DOHH2 (cell line): ENCODE results near the gene RAF1.

Experiments used
- H3F3A ChIP-seq: fragments of 200-600 bp; sonication (generic), shearing (Covaris generic); 2 replicates; pipeline ENCODE4 v1.6.0; 2016; ENCODE audit warnings: antibody characterized with exemption, mild to moderate bottlenecking; ENCODE audit not compliant: control insufficient read depth, insufficient read depth
- H3K27ac ChIP-seq: fragments of 200-600 bp; sonication (generic); 2 replicates; pipeline ENCODE4 v1.5.1; 2014; ENCODE audit warnings: low read depth, mild to moderate bottlenecking, low read length, moderate library complexity
- H3K27me3 ChIP-seq: fragments of 200-600 bp; sonication (generic); 2 replicates; pipeline ENCODE4 v1.6.1; 2014; ENCODE audit warnings: mild to moderate bottlenecking, low read length, mixed read lengths; ENCODE audit not compliant: control insufficient read depth
- H3K36me3 ChIP-seq: fragments of 200-600 bp; sonication (generic); 2 replicates; pipeline ENCODE4 v1.6.1; 2014; ENCODE audit warnings: mild to moderate bottlenecking, low read length, moderate library complexity, mixed read lengths; ENCODE audit not compliant: control insufficient read depth
- H3K4me1 ChIP-seq: fragments of 200-600 bp; sonication (generic); 2 replicates; pipeline ENCODE4 v1.6.1; 2014; ENCODE audit warnings: mild to moderate bottlenecking, low read length, mixed read lengths; ENCODE audit not compliant: control insufficient read depth
- H3K4me2 ChIP-seq: fragments of 200-600 bp; sonication (generic); 2 replicates; pipeline ENCODE4 v1.6.0; 2014; ENCODE audit warnings: mild to moderate bottlenecking, low read length, moderate library complexity
- H3K4me3 ChIP-seq: fragments of 200-600 bp; sonication (generic); 2 replicates; pipeline ENCODE4 v1.5.1; 2014; ENCODE audit warnings: mild to moderate bottlenecking, low read length, mixed read lengths
- H3K79me2 ChIP-seq: fragments of 200-600 bp; sonication (generic); 2 replicates; pipeline ENCODE4 v1.6.1; 2014; ENCODE audit warnings: mild to moderate bottlenecking, low read length, mixed read lengths; ENCODE audit not compliant: control insufficient read depth
- H3K9me2 ChIP-seq: fragments of 200-600 bp; sonication (generic); replicated peaks from 2 replicates; pipeline ENCODE4 v1.6.1; 2014; ENCODE audit warnings: mild to moderate bottlenecking, low read length, mixed read lengths; ENCODE audit not compliant: control insufficient read depth
- H3K9me3 ChIP-seq: fragments of 200-600 bp; sonication (generic); 2 replicates; pipeline ENCODE4 v1.6.1; 2014; ENCODE audit warnings: antibody characterized with exemption, low read length, mixed read lengths; ENCODE audit not compliant: control insufficient read depth, insufficient read depth
- H4K20me1 ChIP-seq: fragments of 200-600 bp; sonication (generic); 2 replicates; pipeline ENCODE4 v1.6.0; 2014; ENCODE audit warnings: low read depth, mild to moderate bottlenecking, antibody characterized with exemption, low read length, moderate library complexity; ENCODE audit not compliant: control insufficient read depth, insufficient read depth
- EZH2phosphoT487 ChIP-seq: fragments of 200-600 bp; sonication (generic); IDR thresholded peaks from 2 replicates; pipeline ENCODE4 v1.6.1; 2017; ENCODE audit warnings: borderline replicate concordance, mild to moderate bottlenecking, antibody characterized with exemption, low read length, moderate library complexity, mixed read lengths
- TF ChIP-seq, protein P1 (sequence below): fragments of 200-600 bp; sonication (generic); IDR thresholded peaks from one replicate; pipeline ENCODE4 v1.5.1; 2014; ENCODE audit warnings: antibody characterized with exemption, mild to moderate bottlenecking, low read depth, low read length; ENCODE audit not compliant: poor library complexity, severe bottlenecking

RAF1 gene

DNA sequence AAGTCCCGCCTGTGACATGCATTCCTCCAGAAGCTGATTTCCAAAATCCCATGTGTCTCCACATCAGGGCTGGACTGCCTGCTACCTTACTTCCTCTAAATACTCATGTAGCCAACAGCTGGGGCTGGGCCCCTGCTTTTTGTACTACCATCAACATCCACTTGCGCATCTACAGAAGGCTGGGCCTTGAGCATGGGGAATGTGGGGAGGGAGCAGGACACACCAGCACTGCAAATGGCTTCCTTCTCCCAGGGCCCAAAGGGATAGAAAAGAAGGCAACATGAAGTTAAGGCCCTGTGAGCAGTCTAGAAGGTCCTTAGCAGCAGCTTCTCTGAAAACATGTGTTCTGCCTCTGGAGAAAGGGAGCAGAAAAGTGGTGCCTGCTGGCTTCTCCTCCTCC lies 79.8 kb downstream of the RAF1 start:
- no peaks in the 10 kb centered on the region for H3K27me3 ChIP-seq
- no peak overlapping the region for H3K27ac ChIP-seq
- H3K9me3 ChIP-seq, result no peaks in the 10 kb centered on the region
- no peak overlapping the region for H3K4me2 ChIP-seq
- H3K4me3 ChIP-seq, result no peak overlapping the region
- H4K20me1 ChIP-seq, result peaks cover 3% of the 10 kb centered on the region; the same call in 1 of the 2 replicates
- H3F3A ChIP-seq, result peaks cover 14% of the 10 kb centered on the region
- no peaks in the 10 kb centered on the region for H3K9me2 ChIP-seq
- TF ChIP-seq, protein P1, sequence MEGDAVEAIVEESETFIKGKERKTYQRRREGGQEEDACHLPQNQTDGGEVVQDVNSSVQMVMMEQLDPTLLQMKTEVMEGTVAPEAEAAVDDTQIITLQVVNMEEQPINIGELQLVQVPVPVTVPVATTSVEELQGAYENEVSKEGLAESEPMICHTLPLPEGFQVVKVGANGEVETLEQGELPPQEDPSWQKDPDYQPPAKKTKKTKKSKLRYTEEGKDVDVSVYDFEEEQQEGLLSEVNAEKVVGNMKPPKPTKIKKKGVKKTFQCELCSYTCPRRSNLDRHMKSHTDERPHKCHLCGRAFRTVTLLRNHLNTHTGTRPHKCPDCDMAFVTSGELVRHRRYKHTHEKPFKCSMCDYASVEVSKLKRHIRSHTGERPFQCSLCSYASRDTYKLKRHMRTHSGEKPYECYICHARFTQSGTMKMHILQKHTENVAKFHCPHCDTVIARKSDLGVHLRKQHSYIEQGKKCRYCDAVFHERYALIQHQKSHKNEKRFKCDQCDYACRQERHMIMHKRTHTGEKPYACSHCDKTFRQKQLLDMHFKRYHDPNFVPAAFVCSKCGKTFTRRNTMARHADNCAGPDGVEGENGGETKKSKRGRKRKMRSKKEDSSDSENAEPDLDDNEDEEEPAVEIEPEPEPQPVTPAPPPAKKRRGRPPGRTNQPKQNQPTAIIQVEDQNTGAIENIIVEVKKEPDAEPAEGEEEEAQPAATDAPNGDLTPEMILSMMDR, result no peak
- TF ChIP-seq EZH2phosphoT487, result no peak
- peaks cover 87% of the 10 kb centered on the region for H3K36me3 ChIP-seq
- H3K79me2 ChIP-seq, result no peaks in the 10 kb centered on the region
- H3K4me1 ChIP-seq, result 0 out of 2 replicates have a peak, but pooled peaks cover 3% of the 10 kb centered on the region

DNA sequence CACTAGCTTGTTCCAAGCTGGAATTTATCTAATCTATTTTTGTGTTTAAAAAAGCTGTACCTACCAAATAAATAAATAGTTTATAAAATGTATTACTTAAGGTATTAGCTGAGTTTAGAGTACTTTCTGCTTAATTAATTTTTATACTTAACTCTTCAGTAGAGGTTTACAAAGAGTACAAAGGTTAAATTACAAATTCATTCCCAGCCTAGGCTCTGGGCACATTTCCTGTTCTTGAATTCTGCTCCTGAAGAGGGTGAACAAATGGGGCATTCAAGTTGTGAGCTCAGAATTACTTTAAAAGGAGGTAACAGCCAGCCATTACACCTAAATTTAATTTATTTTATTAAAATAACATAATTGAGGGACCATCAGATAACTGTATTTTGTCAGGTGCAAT lies 80.6 kb downstream of the RAF1 start:
- TF ChIP-seq, protein P1, result no peak
- TF ChIP-seq EZH2phosphoT487, result no peak
- H3K27me3 ChIP-seq, result no peaks in the 10 kb centered on the region
- H3K4me1 ChIP-seq, result 0 out of 2 replicates have a peak, but pooled peaks cover 3% of the 10 kb centered on the region
- no peaks in the 10 kb centered on the region for H3K9me3 ChIP-seq
- peaks cover 78% of the 10 kb centered on the region for H3K36me3 ChIP-seq
- H3K4me2 ChIP-seq, result no peak overlapping the region
- H3K27ac ChIP-seq, result no peak overlapping the region
- peaks cover 14% of the 10 kb centered on the region for H3F3A ChIP-seq
- H3K79me2 ChIP-seq, result no peaks in the 10 kb centered on the region
- peaks cover 3% of the 10 kb centered on the region; the same call in 1 of the 2 replicates for H4K20me1 ChIP-seq
- no peak overlapping the region for H3K4me3 ChIP-seq
- H3K9me2 ChIP-seq, result no peaks in the 10 kb centered on the region

DNA sequence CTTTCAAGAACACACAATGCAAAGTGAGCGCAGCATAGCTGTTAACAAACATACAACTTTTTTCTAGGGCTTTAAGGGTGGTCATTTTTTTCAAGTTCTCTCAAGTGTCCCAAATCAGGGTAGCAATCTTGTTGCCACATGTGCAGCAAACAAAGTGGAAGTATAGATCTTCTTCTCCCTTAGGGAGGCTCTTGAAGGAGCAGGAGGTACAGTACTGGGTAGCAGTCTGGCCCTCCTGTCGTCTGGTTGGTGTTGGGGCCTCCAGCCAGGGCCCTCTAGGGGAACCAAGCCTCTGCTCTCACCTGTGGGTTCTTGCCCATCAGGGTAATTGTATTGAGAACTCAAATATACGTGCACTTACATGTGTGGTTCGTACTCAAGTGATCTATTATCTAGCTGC lies 81.2 kb downstream of the RAF1 start:
- H3K27me3 ChIP-seq, result no peaks in the 10 kb centered on the region
- H3K36me3 ChIP-seq, result peaks cover 73% of the 10 kb centered on the region
- H3K4me2 ChIP-seq, result no peak overlapping the region
- no peaks in the 10 kb centered on the region for H3K9me3 ChIP-seq
- no peak overlapping the region for H3K27ac ChIP-seq
- 0 out of 2 replicates have a peak, but pooled peaks cover 3% of the 10 kb centered on the region for H3K4me1 ChIP-seq
- H3K4me3 ChIP-seq, result no peak overlapping the region
- H3K79me2 ChIP-seq, result no peaks in the 10 kb centered on the region
- H4K20me1 ChIP-seq, result peaks cover 3% of the 10 kb centered on the region; the same call in 1 of the 2 replicates
- TF ChIP-seq, protein P1, result no peak
- no peak for TF ChIP-seq EZH2phosphoT487
- peaks cover 14% of the 10 kb centered on the region for H3F3A ChIP-seq
- H3K9me2 ChIP-seq, result no peaks in the 10 kb centered on the region
